ENCODE results near the gene CCDC90B.
"Not testable (repeated sequence)": the region's sequence is repeated elsewhere in the genome, so short reads cannot be mapped to it uniquely, and the experiment has no call there.

- TF ChIP-seq EP300, CTCF, POLR2A, POLR2AphosphoS5 (IDR thresholded peaks at IDR 0.05): not testable (repeated sequence)
These were observed 14.4 kb downstream of the CCDC90B start for GRCh38 chr11:83271734-83272133.
